K562 (cell line): Measurements from ENCODE around the gene MTHFSD. TPM values are rescaled to one million over a fixed set of nuclear protein-coding genes. Genes with fewer than 3 reads are reported as not detected.

Source experiments
- ATAC-seq: fragments of 200-7000 bp; cut with Tn5 transposase; 3 replicates; pipeline ENCODE4 v1.9.1; 2020; ENCODE audit warnings: moderate library complexity
- BruUV-seq: library from RNA; stranded (reverse); fragments of 400-500 nt; replicated peaks from 2 replicates; lab custom pipeline; 2021; lab: Mats Ljungman, UMichigan
- CTCF ChIA-PET: fragments of 300-600 bp; formaldehyde crosslinking; extraction: SDS; loops from one replicate; lab custom pipeline; 2021; ENCODE audit warnings: low intra/inter-chr PET ratio; lab: Yijun Ruan, JAX
- POLR2A ChIA-PET: fragments of 300-600, 350-650 bp; sonication (Branson Sonifier 250); formaldehyde crosslinking; extraction: SDS; loops from one replicate; lab custom pipeline; 2021; ENCODE audit warnings: antibody characterized with exemption, inconsistent platforms; lab: Yijun Ruan, JAX
- DNase-seq, 4 experiments: peaks; one replicate each; pipeline versions ENCODE4 v3.0.0 to v3.0.0-alpha.2; 2011 to 2018; ENCODE audit warnings: low spot score in 3 of 4, mixed read lengths in 3 of 4; ENCODE audit errors: extremely low read depth in 1 of 4
- FAIRE-seq: peaks from 2 replicates; lab custom pipeline; 2011; peaks lifted over from hg19 to GRCh38; lab: Jason Lieb, UNC
- H2AFZ ChIP-seq: 2 replicates; pipeline ENCODE4 v1.6.0; 2011; ENCODE audit warnings: low read depth, low read length, control low read depth, inconsistent platforms
- H3K27ac ChIP-seq: fragments of 200-600 bp; 3 replicates; pipeline ENCODE4 v1.8.0; 2011; ENCODE audit warnings: low read depth, mild to moderate bottlenecking, control low read depth, inconsistent platforms, low read length, moderate library complexity, mixed read lengths; ENCODE audit errors: extremely low read depth
- H3K27me3 ChIP-seq, 2 experiments: fragments of 300-600 bp in 1 of 2; 2 replicates in 1 of 2; 3 replicates in 1 of 2; pipeline versions ENCODE4 v1.6.0 to v1.8.0; 2011; ENCODE audit warnings: inconsistent platforms in 2 of 2, low read length in 2 of 2, mild to moderate bottlenecking in 1 of 2, mixed read lengths in 1 of 2, moderate library complexity in 1 of 2; ENCODE audit not compliant: control insufficient read depth in 2 of 2, insufficient read depth in 2 of 2
- H3K36me3 ChIP-seq: fragments of 300-600 bp; 3 replicates; pipeline ENCODE4 v1.8.0; 2011; ENCODE audit warnings: mild to moderate bottlenecking, low read length, inconsistent platforms; ENCODE audit not compliant: control insufficient read depth, insufficient read depth
- H3K4me1 ChIP-seq, 2 experiments: fragments of 200-600 bp in 1 of 2; replicated peaks in 1 of 2; 2 replicates in 1 of 2; 3 replicates in 1 of 2; pipeline versions ENCODE4 v1.5.1 to v1.8.0; 2011; ENCODE audit warnings: inconsistent platforms in 2 of 2, low read length in 2 of 2, mild to moderate bottlenecking in 1 of 2, mixed read lengths in 1 of 2, moderate library complexity in 1 of 2; ENCODE audit not compliant: control insufficient read depth in 2 of 2, insufficient read depth in 2 of 2
- H3K4me2 ChIP-seq: 2 replicates; pipeline ENCODE4 v1.6.1; 2011; ENCODE audit warnings: low read length, control low read depth, inconsistent platforms, mixed read lengths; ENCODE audit not compliant: insufficient read depth
- H3K4me3 ChIP-seq: fragments of 200-600 bp; sonication (generic), shearing (Covaris generic); 2 replicates; pipeline ENCODE4 v1.5.1; 2016; ENCODE audit warnings: control low read depth, inconsistent platforms
- H3K79me2 ChIP-seq: fragments of 200-600 bp; 3 replicates; pipeline ENCODE4 v1.8.0; 2011; ENCODE audit warnings: low read length, inconsistent platforms; ENCODE audit not compliant: control insufficient read depth, insufficient read depth
- H3K9ac ChIP-seq, 2 experiments: 2 replicates each; pipeline versions ENCODE4 v1.6.0 to v1.6.1; 2011; ENCODE audit warnings: low read depth in 2 of 2, low read length in 2 of 2, control low read depth in 1 of 2, inconsistent platforms in 1 of 2, mild to moderate bottlenecking in 1 of 2, mixed read lengths in 1 of 2; ENCODE audit not compliant: insufficient read depth in 1 of 2
- H3K9me1 ChIP-seq: one replicate; pipeline ENCODE4 v1.6.0; 2011; ENCODE audit warnings: inconsistent platforms, mild to moderate bottlenecking, low read length, moderate library complexity; ENCODE audit not compliant: control insufficient read depth, insufficient read depth
- H3K9me3 ChIP-seq: replicated peaks from 2 replicates; pipeline ENCODE4 v1.5.1; 2011; ENCODE audit warnings: low read depth, low read length, inconsistent platforms; ENCODE audit not compliant: control insufficient read depth, insufficient read depth
- H4K20me1 ChIP-seq: replicated peaks from 2 replicates; pipeline ENCODE4 v1.6.1; 2011; ENCODE audit warnings: low read length, inconsistent platforms, mixed read lengths; ENCODE audit not compliant: control insufficient read depth, insufficient read depth
- CBX8 ChIP-seq: fragments of 200-600 bp; sonication (generic); IDR thresholded peaks from 2 replicates; pipeline ENCODE4 v1.6.1; 2012; ENCODE audit warnings: borderline replicate concordance, mixed run types, low read depth, mild to moderate bottlenecking, moderate library complexity, mixed read lengths, low read length, control low read depth, inconsistent platforms; ENCODE audit not compliant: poor library complexity, severe bottlenecking; ENCODE audit errors: extremely low read depth
- DNMT1 ChIP-seq: fragments of 450-650 bp; IDR thresholded peaks from 2 replicates; pipeline ENCODE4 v1.6.1; 2016; ENCODE audit warnings: antibody characterized with exemption, mild to moderate bottlenecking
- ELK1 ChIP-seq: sonication (generic); formaldehyde crosslinking; IDR thresholded peaks from 2 replicates; pipeline ENCODE4 v1.8.1; 2022; ENCODE audit warnings: missing genetic modification reagents
- MBD2 ChIP-seq: sonication (generic); IDR thresholded peaks from 2 replicates; pipeline ENCODE4 v1.6.1; 2016; ENCODE audit warnings: low read depth, borderline replicate concordance
- PBX2 ChIP-seq, 2 experiments: IDR thresholded peaks in 1 of 2; conservative IDR thresholded peaks in 1 of 2; 2 replicates each; pipeline ENCODE4 v1.6.1; 2016; ENCODE audit warnings: low read depth in 2 of 2, mild to moderate bottlenecking in 1 of 2, missing compliant biosample characterization in 1 of 2, missing genetic modification characterization in 1 of 2, moderate library complexity in 1 of 2
- PRMT5 ChIP-seq: sonication (generic); formaldehyde crosslinking; IDR thresholded peaks from 2 replicates; pipeline ENCODE4 v1.5.0; 2020; ENCODE audit warnings: missing genetic modification reagents
- XRCC4 ChIP-seq: IDR thresholded peaks from one replicate; pipeline ENCODE4 v1.6.1; 2011; ENCODE audit not compliant: insufficient read depth, insufficient read length; ENCODE audit errors: extremely low read depth
- ZBTB11 ChIP-seq, 3 experiments: fragments of 200-800 bp in 1 of 3; fragments of 250-450 bp in 1 of 3; fragments of 450-650 bp in 1 of 3; sonication (Bioruptor Pico) in 1 of 3; sonication (Bioruptor generic) in 1 of 3; formaldehyde crosslinking in 1 of 3; IDR thresholded peaks; 2 replicates each; pipeline versions ENCODE4 v1.6.1 to v1.8.0; 2016 to 2022; ENCODE audit warnings: mild to moderate bottlenecking in 2 of 3, missing genetic modification characterization in 2 of 3, missing compliant biosample characterization in 1 of 3, moderate library complexity in 1 of 3
- ZBTB9 ChIP-seq: fragments of 450-650 bp; formaldehyde crosslinking; IDR thresholded peaks from 2 replicates; pipeline ENCODE4 v1.4.0; 2020; ENCODE audit warnings: mild to moderate bottlenecking, moderate library complexity
- WGBS: fragments of 100-300 bp; shearing (Covaris generic); methylation state at CpG from one replicate; pipeline ENCODE4 v1.1.6; 2016; ENCODE audit warnings: low coverage, mixed read lengths; ENCODE audit not compliant: insufficient coverage; ENCODE audit errors: missing lambda C conversion rate; 5-methylcytosine and 5-hydroxymethylcytosine counted together
- in situ Hi-C: fragments of 300-500 bp; cut with MboI; formaldehyde crosslinking; loops from 4 replicates; pipeline ENCODE4 v1.15.0; 2018; ENCODE audit warnings: inconsistent platforms, mixed read lengths
- intact Hi-C: fragments of 100-400 bp; cut with micrococcal nuclease; formaldehyde crosslinking; loops from 2 replicates; pipeline ENCODE4 v1.14.2; 2022
- polyA plus RNA-seq, 8 experiments: library from polyadenylated mRNA; depleted of rRNA in 4 of 8; stranded (reverse) in 5 of 8; unstranded in 3 of 8; fragments of >200 nt; fragmentation: Nextera tagmentation in 2 of 8; fragmentation: Illumina TruSeq in 1 of 8; extraction: Ambion mirVana in 2 of 8; extraction: Trizol in 1 of 8; gene quantifications; 2 replicates each; pipeline versions ENCODE4 v1.2.1 to v1.2.3, GENCODE V29; 2011 to 2014; ENCODE audit warnings: inconsistent platforms in 1 of 8, missing spikeins in 1 of 8
- total RNA-seq, 7 experiments: library from RNA; depleted of rRNA in 6 of 7; stranded (reverse); fragments of >200 nt in 6 of 7; fragmentation: Illumina TruSeq in 2 of 7; extraction: Trizol in 2 of 7; gene quantifications; 2 replicates each; pipeline versions ENCODE4 v1.2.1 to v1.2.3, GENCODE V29; 2011 to 2021; ENCODE audit warnings: low replicate concordance in 1 of 7

MTHFSD gene
- total and polyA plus RNA-seq, 9 of the 15 experiments (the other 6 are each of a cell fraction or from before 2014, with no cell fraction given), result 3.2 to 20.2 (median 12.0) TPM

GRCh38 chr16:86529160-86529559 lies 25.9 kb downstream of the MTHFSD start:
- no peak for TF ChIP-seq ELK1
- no peak for TF ChIP-seq ZBTB9 (CRISPR knock-in tag)
- no peak for TF ChIP-seq PBX2 (CRISPR knock-in tag; IDR thresholded peaks at IDR 0.05; ENCODE audit: low read depth)
- no peak for TF ChIP-seq PBX2 (tag; conservative IDR thresholded peaks at IDR 0.05; ENCODE audit: low read depth)
- no peak for TF ChIP-seq DNMT1
- no peak for TF ChIP-seq MBD2
- no peak for TF ChIP-seq CBX8
- no peak for TF ChIP-seq PRMT5 (CRISPR knock-in tag)
- TF ChIP-seq ZBTB11 (CRISPR knock-in tag; IDR thresholded peaks at IDR 0.05), result no peak
- TF ChIP-seq XRCC4, result no peak
- no peak for ATAC-seq
- in situ Hi-C loops (no loop called here), intact Hi-C loops (loop anchor here (10.0 kb wide), 1 partner anchor 274 kb away; no protein-coding TSS in a partner anchor)
- Histone ChIP-seq H3K27ac (no peak overlapping the region), H3K4me1 (peaks cover 0 to 6% of the 10 kb centered on the region in 2 experiments; a peak in 1 of 5 replicates), H3K9me1 (peaks cover 3% of the 10 kb centered on the region), H3K79me2 (no peaks in the 10 kb centered on the region), H3K4me2 (no peak overlapping the region), H3K36me3 (no peaks in the 10 kb centered on the region), H4K20me1 (no peaks in the 10 kb centered on the region; the same call in 1 of the 2 replicates), H3K4me3 (no peak overlapping the region), H3K27me3 (peaks cover 8 to 17% of the 10 kb centered on the region in 2 experiments; a peak in 3 of 5 replicates), H3K9ac (no peak overlapping the region), H2AFZ (no peak overlapping the region), H3K9me3 (no peaks in the 10 kb centered on the region)
- POLR2A ChIA-PET, result interaction anchor here (0.6 kb wide), 1 partner anchor 166 kb away, joined by 3 read pairs; no protein-coding TSS in a partner anchor
- no peak for FAIRE-seq
- CTCF ChIA-PET, result no interaction called here
- BruUV-seq, result no TSS peak
- no peak for DNase-seq
- WGBS, result 42% methylated on average over 7 of the region's 8 CpGs
